Muscle of back (tissue), 11 donors: ENCODE results near the gene CLK2. TPM values are rescaled to one million over a fixed set of nuclear protein-coding genes. Genes with fewer than 3 reads are reported as not detected.
"Not testable (repeated sequence)": the region's sequence is repeated elsewhere in the genome, so short reads cannot be mapped to it uniquely, and the experiment has no call there.

Experiments
- DNase-seq, 3 donors: peaks; one replicate each; pipeline versions ENCODE4 v3.0.0 to v3.0.0-alpha.2; 2013
- polyA plus RNA-seq, 10 donors: library from polyadenylated mRNA; unstranded; fragments of 120-200 nt; gene quantifications; one replicate each; pipeline ENCODE4 v1.2.1, GENCODE V29; 2013; ENCODE audit not compliant: insufficient read length in 10 of 10

CLK2 gene
- polyA plus RNA-seq, 10 donors = 34.2 to 54.5 (median 41.4) TPM

DNA sequence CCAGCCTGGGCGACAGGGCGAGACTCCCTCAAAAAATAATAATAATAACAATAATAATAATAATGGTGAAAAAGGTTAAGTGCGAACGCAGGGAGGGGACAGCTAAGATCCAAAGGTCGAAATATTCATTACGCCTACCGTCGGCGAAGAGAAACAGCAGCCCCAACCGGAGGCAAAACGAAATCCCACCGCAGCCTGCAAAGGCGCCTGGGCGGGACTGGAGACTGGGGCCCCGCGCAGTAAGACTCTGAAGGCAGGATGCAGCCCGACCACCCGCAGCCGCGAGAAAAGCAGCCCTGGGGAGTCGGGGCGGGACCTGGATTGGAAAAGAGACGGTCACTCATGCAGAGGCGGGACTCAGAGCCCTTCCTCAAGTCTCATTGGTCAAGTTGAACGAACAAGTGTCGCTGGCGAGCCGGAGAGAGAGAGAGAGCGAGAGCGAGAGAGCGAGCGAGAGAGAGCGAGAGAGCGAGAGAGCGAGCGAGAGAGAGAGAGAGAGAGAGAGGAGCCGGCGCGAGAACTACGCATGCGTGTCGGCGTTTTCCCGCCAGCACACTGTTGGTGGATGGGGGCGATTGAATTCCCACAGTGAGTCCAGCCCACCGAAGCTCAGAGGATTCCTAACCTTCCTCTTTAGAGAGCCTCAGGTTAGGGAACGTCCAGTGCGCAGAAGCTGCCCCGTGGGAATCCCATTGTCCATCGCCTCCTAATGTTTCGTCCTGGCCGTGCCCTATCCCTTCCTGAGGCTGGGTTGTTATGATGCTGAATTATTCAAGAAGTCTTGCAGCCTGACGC, 28.7 kb downstream of the CLK2 start:
- peak; percentile 98 to 100 (median 99) for DNase-seq

GRCh38 chr1:155242805-155243358, 30.4 kb downstream of the CLK2 start:
- DNase-seq = no peak

- DNase-seq = no peak
Observed at GRCh38 chr1:155241841-155242264, 31.5 kb downstream of the CLK2 start.

DNA sequence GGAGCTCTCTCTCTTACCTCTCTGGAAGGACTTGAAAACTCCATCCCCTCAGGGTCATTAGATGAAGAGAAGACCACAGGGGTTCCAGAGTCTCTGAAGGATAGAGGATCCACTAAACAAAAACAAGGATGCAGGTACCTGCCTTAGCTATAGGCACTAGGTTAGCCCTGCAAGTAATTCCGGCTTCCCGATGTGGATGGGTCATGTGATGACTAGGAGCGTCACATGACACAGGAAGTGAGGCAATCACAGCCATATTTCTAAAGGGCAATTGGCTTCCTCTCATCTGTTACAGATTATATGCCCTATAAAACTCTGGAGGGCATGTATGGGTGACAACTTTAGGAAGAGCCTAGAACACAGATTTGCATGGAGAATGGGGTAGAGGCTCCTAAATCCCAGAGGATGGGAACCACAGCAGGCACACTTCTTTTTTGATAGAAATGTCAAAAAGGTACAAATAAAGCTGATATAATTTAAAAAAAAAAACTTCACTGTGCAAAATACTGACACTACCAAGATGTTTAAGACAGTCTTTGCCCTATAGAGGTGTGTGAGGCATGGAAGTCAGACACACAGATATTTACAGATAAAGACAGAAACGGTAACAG, 32.1 kb downstream of the CLK2 start:
- DNase-seq = peak; percentile 79 to 89 (median 83)

DNA sequence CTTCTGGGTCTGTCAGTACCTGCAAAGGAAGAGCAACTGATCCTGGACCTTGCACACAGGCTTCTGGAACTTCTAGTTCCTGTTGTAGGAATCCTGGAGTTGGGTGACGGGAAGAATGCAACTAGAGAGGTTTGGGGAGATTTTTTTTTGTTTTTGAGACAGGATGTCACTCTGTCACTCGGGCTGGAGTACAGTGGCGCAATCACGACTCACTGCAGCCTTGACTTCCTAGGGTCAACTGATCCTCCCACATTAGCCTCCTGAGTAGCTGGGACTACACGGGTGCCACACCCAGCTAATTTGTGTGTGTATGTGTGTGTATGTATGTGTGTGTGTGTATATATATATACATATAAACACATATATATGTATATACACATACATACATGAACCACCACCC, 36.9 kb downstream of the CLK2 start:
- no peak for DNase-seq

- DNase-seq = not testable (repeated sequence)
Observed at GRCh38 chr1:155235375-155235774, 37.9 kb downstream of the CLK2 start.

GRCh38 chr1:155233502-155233901, 39.8 kb downstream of the CLK2 start:
- not testable (repeated sequence) for DNase-seq

DNA sequence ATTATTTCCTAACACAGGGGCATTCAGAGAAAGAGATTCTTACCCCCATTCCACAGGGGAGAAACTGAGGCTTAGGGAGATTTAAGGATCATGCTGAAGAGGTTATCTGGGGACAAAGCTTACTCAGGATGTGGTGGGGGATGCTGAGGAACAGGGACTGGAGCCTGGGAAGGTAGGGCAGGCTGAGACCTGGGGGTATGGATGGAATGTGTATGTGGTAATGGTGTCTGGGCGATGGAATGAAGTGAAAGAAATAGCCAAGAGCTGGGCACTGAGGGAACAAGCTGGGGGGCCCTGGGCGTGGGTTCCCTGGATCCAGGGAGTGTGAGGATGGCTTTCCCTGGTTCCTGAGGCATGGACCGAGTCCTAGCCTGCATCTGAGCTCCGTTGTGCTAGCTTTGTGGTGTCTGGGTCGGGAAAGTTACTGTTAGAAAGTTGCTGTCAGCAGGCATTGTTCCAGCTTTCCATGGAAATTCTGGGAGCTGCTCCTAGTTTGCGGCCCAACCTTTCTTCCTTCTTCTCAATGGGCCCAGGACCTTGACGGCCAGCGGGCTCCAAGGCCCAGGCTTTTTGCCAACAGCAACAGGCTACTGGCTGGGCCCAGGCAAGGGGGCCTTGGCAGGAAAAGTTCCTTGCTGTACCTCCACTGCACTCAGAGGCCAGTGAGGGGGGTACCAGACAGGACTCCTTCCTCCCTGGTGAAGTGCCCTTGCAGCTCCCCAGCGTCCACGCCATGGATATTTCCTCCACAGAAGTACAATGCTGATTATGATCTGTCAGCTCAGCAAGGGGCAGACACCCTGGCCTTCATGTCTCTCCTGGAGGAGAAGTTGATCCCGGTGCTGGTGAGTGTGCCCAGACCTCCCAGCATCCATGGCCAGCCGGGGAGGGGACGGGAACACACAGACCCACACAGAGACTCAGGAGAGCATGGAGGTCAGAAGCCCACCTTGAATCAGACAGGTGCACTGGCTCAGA, 41.0 kb downstream of the CLK2 start:
- peak; percentile 64 to 94 (median 90) for DNase-seq

- DNase-seq = not testable (repeated sequence)
Observed at GRCh38 chr1:155231302-155231701, 42.0 kb downstream of the CLK2 start.

DNA sequence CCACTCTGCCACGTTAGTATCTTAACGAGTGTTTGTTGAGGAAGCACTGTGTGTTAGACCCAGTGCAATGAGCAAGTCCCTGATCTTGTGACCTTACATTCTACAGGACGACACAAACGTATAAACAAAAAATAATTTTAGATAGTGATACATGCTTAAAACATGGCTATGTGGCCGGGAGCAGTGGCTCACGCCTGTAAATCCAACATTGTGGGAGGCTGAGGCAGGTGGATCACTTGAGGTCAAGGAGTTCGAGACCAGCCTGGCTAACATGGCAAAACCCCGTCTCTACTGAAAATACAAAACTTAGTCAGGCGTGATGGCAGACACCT, 45.2 kb downstream of the CLK2 start:
- no peak for DNase-seq

- peak; percentile 99 to 100 (median 100) for DNase-seq
Observed at GRCh38 chr1:155227261-155228095, 45.8 kb downstream of the CLK2 start.

DNA sequence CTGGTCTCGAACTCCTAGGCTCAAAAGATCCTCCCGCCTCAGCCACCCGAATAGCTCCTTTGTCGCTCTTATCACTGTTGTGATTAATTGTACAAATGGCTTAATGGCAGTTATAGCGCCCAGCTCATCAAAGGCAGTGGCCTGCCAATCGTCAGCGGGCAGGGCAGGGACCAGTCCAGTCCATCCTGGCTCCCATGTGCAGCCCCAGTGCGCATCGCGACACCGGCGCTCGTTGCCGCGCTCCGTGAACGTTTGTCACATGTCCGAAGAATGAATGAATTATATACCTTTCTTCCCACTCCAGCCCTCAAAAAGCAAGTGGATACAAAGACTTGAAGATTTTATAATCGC, 46.4 kb downstream of the CLK2 start:
- no peak for DNase-seq

GRCh38 chr1:155226188-155226909, 47.0 kb downstream of the CLK2 start:
- DNase-seq = peak; percentile 76 to 90 (median 81)

DNA sequence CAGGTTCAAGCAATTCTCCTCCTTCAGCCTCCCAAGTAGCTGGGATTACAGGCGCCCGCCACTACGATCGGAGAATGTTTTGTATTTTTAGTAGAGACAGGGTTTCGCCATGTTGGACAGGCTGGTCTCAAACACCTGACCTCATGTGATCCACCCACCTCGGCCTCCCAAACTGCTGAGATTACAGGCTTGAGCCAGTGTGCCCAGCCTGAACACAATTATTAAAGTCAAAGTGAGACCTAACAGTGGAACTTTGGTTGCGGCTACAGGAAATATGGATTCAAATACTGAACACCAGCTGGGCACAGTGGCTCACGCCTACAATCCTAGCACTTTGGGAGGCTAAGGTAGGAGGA, 47.9 kb downstream of the CLK2 start:
- not testable (repeated sequence) for DNase-seq

- DNase-seq = no peak
Observed at GRCh38 chr1:155223047-155223446, 50.3 kb downstream of the CLK2 start.

DNA sequence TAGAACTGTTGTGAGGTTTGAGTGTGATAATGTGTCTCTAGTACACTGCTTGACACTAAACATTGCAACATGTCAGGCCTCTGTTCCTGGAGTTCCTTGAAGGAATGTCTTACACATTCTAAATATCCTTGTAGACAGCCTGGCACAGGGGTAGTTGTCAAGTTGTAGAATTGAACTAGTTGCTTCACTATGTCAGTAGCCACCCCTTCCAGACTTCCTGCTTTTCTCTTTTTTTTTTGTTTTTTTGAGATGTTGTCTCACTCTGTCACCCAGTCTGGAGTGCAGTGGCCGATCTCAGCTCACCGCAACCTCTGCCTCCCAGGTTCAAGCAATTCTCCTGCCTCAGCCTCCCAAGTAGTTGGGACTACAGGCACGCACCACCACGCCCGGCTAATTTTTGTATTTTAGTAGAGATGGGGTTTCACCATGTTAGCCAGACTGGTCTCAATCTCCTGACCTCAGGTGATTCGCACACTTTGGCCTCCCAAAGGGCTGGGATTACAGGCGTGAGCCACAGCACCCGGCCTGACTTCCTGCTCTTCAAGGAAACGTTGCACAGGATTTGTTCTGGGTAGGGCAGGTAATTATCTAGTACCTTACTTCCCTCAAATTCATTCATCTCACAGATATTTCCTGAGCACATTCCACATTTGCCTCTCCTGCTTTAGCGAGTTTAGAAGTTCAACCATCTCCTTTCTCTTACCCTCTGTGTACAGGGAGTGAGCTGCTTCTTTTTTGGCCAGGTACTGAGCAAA, 52.9 kb downstream of the CLK2 start:
- not testable (repeated sequence) for DNase-seq

- DNase-seq = no peak
Observed at GRCh38 chr1:155219592-155220031, 53.7 kb downstream of the CLK2 start.

DNA sequence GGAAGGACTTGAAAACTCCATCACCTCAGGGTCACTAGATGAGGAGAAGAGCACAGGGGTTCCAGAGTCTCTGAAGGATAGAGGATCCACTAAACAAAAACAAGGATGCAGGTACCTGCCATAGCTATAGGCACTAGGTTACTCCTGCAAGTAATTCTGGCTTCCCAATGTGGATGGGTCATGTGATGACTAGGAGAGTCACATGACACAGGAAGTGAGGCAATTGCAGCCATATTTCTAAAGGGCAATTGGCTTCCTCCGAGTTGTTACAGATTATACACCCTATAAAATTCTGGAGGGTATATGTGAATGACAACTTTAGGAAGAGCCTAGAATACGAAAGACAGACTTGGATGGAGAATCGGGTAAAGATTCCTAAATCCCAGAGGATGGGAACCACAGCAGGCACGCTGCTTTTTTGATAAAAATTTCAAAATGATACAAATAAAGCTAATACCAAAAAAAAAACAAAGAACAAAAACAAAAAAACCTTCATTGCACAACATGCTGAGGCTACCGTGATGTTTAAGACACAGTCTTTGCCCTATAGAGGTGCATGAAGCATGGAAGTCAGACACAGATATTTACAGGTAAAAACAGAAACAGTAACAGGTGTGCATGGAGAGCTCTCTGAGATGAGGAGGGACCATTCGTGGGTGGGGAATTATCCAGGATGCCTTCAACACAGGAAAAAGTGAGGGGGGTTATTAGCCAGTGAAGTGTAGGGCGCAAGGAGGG, 54.3 kb downstream of the CLK2 start:
- peak in 1 of 3 donors; percentile 71 for DNase-seq

- DNase-seq = not testable (repeated sequence)
Observed at GRCh38 chr1:155214702-155215101, 58.6 kb downstream of the CLK2 start.
